Lung (tissue), 12 donors: Measurements from ENCODE around the gene ZNF516. TPM values are rescaled to one million over a fixed set of nuclear protein-coding genes. Genes with fewer than 3 reads are reported as not detected.

Source experiments
- ATAC-seq: fragments of 200-7000 bp; cut with Tn5 transposase; one replicate; pipeline ENCODE4 v1.9.1; 2020; ENCODE audit warnings: moderate number of reproducible peaks; ENCODE audit not compliant: insufficient read depth, low FRiP score
- DNase-seq, 3 donors: peaks; one replicate each; pipeline ENCODE4 v3.0.0-alpha.2; 2013 to 2017
- H3K27ac ChIP-seq, 2 donors: one replicate each; pipeline ENCODE4 v1.5.1; 2013; ENCODE audit warnings: mild to moderate bottlenecking in 2 of 2, moderate library complexity in 2 of 2, control low read depth in 1 of 2, inconsistent platforms in 1 of 2, low read depth in 1 of 2, low read length in 1 of 2
- H3K27me3 ChIP-seq, 3 donors: one replicate each; pipeline ENCODE4 v1.5.1; 2013; ENCODE audit warnings: low read length in 2 of 3; ENCODE audit not compliant: control insufficient read depth in 3 of 3, insufficient read depth in 3 of 3
- H3K36me3 ChIP-seq, 4 donors: one replicate each; pipeline ENCODE4 v1.5.1; 2013; ENCODE audit warnings: low read length in 4 of 4, mild to moderate bottlenecking in 1 of 4, moderate library complexity in 1 of 4; ENCODE audit not compliant: control insufficient read depth in 4 of 4, insufficient read depth in 4 of 4
- H3K4me1 ChIP-seq, 5 donors: one replicate each; pipeline ENCODE4 v1.5.1; 2013; ENCODE audit warnings: low read length in 5 of 5, mild to moderate bottlenecking in 2 of 5, moderate library complexity in 1 of 5; ENCODE audit not compliant: control insufficient read depth in 5 of 5, insufficient read depth in 5 of 5
- H3K4me3 ChIP-seq: one replicate; pipeline ENCODE4 v1.5.1; 2013; ENCODE audit warnings: mild to moderate bottlenecking, control low read depth, moderate library complexity
- H3K9ac ChIP-seq, 2 donors: one replicate each; pipeline ENCODE4 v1.5.1; 2013; ENCODE audit warnings: low read length in 2 of 2, control low read depth in 1 of 2; ENCODE audit not compliant: insufficient read depth in 1 of 2
- H3K9me3 ChIP-seq, 4 donors: one replicate each; pipeline ENCODE4 v1.5.1; 2013; ENCODE audit warnings: low read length in 3 of 4, mild to moderate bottlenecking in 1 of 4, moderate library complexity in 1 of 4; ENCODE audit not compliant: control insufficient read depth in 4 of 4, insufficient read depth in 3 of 4
- WGBS, 2 donors: extraction: QIAGEN DNeasy Blood & Tissue Kit; methylation state at CpG; one replicate each; pipeline ENCODE4 v1.1.7; 2013; 5-methylcytosine and 5-hydroxymethylcytosine counted together
- polyA plus RNA-seq, 2 donors: library from polyadenylated mRNA; stranded (reverse); fragments of 200-250 nt; gene quantifications; one replicate each; pipeline ENCODE4 v1.2.1, GENCODE V29; 2013
- total RNA-seq, 2 donors: library from RNA; depleted of rRNA in 1 of 2; stranded (reverse); fragments of >200 nt in 1 of 2; gene quantifications; one replicate each; pipeline ENCODE4 v1.2.1, GENCODE V29; 2014 to 2021
- TF ChIP-seq, protein P1 (sequence below): IDR thresholded peaks from 2 replicates; pipeline ENCODE4 v1.5.1; 2012; ENCODE audit warnings: mild to moderate bottlenecking; ENCODE audit errors: control extremely low read depth, extremely low read depth
- donor health status: control.
- donor health status: control.
- donor health status: Bipolar disorder and iron deficiency.
- donor health status: healthy.
- donor health status: DM: yes; HTN: yes; CAD: no.

The ZNF516 gene
- total and polyA plus RNA-seq, 4 donors, result 7.7 to 45.4 (median 26.4) TPM

GRCh38 chr18:76383636-76384035 is 111.4 kb downstream of the ZNF516 start:
- no peaks in the 10 kb centered on the region for H3K9me3 ChIP-seq
- H3K27me3 ChIP-seq, result no peaks in the 10 kb centered on the region
- H3K9ac ChIP-seq, result no peak overlapping the region
- ATAC-seq (no peak), DNase-seq (no peak)
- H3K4me1 ChIP-seq, result peaks cover 0 to 2% (median 0%) of the 10 kb centered on the region in 5 donors
- 92 to 95% methylated on average over 13 of the region's 13 CpGs for WGBS, 2 donors
- H3K36me3 ChIP-seq, result peaks cover 0 to 13% (median 7%) of the 10 kb centered on the region in 4 donors
- TF ChIP-seq, protein P1, sequence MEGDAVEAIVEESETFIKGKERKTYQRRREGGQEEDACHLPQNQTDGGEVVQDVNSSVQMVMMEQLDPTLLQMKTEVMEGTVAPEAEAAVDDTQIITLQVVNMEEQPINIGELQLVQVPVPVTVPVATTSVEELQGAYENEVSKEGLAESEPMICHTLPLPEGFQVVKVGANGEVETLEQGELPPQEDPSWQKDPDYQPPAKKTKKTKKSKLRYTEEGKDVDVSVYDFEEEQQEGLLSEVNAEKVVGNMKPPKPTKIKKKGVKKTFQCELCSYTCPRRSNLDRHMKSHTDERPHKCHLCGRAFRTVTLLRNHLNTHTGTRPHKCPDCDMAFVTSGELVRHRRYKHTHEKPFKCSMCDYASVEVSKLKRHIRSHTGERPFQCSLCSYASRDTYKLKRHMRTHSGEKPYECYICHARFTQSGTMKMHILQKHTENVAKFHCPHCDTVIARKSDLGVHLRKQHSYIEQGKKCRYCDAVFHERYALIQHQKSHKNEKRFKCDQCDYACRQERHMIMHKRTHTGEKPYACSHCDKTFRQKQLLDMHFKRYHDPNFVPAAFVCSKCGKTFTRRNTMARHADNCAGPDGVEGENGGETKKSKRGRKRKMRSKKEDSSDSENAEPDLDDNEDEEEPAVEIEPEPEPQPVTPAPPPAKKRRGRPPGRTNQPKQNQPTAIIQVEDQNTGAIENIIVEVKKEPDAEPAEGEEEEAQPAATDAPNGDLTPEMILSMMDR, result no peak
- no peak overlapping the region for H3K4me3 ChIP-seq
- H3K27ac ChIP-seq, result no peak overlapping the region

DNA sequence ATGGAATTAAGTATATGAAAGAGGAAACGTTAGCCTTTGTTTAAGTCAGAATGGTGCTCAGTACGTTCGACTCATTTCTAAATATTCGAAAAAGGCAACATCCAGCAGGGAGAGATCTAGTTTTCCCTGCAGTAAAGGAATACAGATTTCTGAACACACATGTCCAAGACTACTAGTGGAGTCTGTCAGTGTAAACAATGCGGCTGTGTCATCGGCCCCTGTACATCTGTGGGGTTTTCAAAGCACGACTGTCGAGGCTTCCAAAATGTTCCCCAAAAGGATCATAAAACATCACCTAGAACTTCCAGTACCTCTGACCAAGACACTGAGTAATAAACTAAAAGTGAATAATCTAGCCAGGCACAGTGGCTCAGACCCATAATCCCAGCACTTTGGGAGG is 112.8 kb downstream of the ZNF516 start:
- peaks cover 0 to 2% (median 0%) of the 10 kb centered on the region in 5 donors for H3K4me1 ChIP-seq
- 90 to 94% methylated on average over 8 of the region's 8 CpGs for WGBS, 2 donors
- no peak for ATAC-seq

DNA sequence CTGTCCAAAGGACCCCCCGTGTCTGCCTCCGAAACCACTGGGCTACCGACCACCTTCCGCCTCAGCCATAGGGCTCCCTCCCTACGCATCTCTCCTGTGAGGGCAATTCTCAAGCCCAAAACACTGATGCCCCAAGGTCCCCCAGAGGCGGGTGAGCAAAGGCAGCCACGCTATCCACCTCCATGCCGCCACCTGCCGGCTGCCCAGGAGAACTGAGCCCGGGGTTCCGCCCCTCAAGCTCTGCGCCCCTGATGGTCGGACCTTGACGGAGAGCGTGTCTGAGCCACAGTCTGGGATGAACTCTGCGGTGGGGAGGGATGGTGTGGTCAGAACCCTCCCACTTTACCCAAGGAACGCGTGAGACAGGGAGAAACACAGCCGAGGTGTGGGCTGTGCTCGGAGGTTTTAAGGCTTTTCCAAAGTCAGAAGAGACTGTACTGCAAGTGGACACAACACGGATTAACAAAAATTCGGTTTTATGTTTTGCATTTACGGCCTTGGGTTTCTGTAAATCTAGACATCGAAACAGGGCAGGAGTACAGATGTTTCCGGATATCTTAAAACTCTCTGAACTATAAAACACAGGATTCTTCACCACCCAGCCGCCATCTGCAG is 114.1 kb downstream of the ZNF516 start:
- H3K4me3 ChIP-seq, result no peak overlapping the region

More for the DNA sequence above, 112.8 kb downstream of the ZNF516 start:
- TF ChIP-seq, protein P1, result no peak
- H3K27me3 ChIP-seq, result no peaks in the 10 kb centered on the region
- peaks cover 7 to 17% (median 9%) of the 10 kb centered on the region in 4 donors for H3K36me3 ChIP-seq
- H3K9me3 ChIP-seq, result no peaks in the 10 kb centered on the region
- DNase-seq, result no peak
- no peak overlapping the region for H3K27ac ChIP-seq
- no peak overlapping the region for H3K4me3 ChIP-seq
- no peak overlapping the region for H3K9ac ChIP-seq

More for the DNA sequence above, 114.1 kb downstream of the ZNF516 start:
- DNase-seq, result no peak
- WGBS, 2 donors, result 85 to 89% methylated on average over 26 of the region's 26 CpGs
- no peak overlapping the region for H3K27ac ChIP-seq
- H3K9me3 ChIP-seq, result no peaks in the 10 kb centered on the region
- H3K4me1 ChIP-seq, result peaks cover 0 to 8% (median 0%) of the 10 kb centered on the region in 5 donors
- peaks cover 7 to 17% (median 11%) of the 10 kb centered on the region in 4 donors for H3K36me3 ChIP-seq
- no peak for ATAC-seq
- TF ChIP-seq, protein P1, result no peak
- H3K27me3 ChIP-seq, result no peaks in the 10 kb centered on the region
- H3K9ac ChIP-seq, result no peak overlapping the region
